WI38 (cell line): Measurements from ENCODE around the gene C14orf132.

Experiments
- H3K4me3 ChIP-seq: 2 replicates; pipeline ENCODE4 v1.5.1; 2011; ENCODE audit warnings: low read depth, mild to moderate bottlenecking, control low read depth, low read length
- TF ChIP-seq, protein P1 (sequence below): IDR thresholded peaks from 2 replicates; pipeline ENCODE4 v1.5.1; 2012; ENCODE audit warnings: low read depth, mild to moderate bottlenecking, control low read depth, low read length

C14orf132 gene

DNA sequence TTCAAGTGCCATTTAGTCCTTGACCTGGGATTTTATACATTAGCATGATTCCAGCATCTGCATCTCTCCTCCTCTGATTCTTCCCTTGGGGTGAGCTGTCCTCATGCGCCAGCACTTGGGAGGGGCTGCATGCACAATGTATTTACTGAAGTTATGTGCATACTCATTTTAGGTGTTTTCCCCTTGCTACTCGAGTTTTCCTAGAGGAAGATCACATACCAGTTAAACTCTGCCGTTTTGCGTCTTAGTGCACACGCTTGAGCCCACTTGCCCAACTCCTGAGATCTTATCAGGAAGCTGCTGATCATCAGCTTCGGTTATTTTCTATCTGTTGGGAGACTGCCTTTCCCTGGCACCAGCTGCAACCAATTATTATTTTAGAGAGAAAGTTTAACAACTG is 78.8 kb downstream of the C14orf132 start:
- no peak overlapping the region for H3K4me3 ChIP-seq
- TF ChIP-seq, protein P1, sequence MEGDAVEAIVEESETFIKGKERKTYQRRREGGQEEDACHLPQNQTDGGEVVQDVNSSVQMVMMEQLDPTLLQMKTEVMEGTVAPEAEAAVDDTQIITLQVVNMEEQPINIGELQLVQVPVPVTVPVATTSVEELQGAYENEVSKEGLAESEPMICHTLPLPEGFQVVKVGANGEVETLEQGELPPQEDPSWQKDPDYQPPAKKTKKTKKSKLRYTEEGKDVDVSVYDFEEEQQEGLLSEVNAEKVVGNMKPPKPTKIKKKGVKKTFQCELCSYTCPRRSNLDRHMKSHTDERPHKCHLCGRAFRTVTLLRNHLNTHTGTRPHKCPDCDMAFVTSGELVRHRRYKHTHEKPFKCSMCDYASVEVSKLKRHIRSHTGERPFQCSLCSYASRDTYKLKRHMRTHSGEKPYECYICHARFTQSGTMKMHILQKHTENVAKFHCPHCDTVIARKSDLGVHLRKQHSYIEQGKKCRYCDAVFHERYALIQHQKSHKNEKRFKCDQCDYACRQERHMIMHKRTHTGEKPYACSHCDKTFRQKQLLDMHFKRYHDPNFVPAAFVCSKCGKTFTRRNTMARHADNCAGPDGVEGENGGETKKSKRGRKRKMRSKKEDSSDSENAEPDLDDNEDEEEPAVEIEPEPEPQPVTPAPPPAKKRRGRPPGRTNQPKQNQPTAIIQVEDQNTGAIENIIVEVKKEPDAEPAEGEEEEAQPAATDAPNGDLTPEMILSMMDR: no peak

DNA sequence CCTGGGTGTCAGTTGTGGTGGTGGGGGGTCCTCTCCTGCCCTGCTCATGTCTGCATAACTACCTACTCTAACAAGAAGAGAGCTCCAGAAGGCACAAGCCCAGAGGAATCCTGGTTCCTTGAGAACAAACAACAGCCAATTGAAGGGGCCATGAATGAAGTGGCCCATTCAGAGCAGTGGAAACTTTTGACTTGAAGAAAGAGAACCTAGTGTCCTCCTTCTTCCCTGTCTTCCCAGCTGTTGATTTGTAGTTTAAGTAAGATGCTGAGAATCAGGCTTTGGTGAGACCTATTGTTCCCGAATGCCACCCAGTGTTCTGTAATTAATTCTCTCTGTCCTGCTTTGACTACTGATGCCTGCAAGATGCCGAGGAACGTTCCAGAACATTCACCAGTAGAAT is 79.2 kb downstream of the C14orf132 start:
- TF ChIP-seq, protein P1: no peak
- no peak overlapping the region for H3K4me3 ChIP-seq

DNA sequence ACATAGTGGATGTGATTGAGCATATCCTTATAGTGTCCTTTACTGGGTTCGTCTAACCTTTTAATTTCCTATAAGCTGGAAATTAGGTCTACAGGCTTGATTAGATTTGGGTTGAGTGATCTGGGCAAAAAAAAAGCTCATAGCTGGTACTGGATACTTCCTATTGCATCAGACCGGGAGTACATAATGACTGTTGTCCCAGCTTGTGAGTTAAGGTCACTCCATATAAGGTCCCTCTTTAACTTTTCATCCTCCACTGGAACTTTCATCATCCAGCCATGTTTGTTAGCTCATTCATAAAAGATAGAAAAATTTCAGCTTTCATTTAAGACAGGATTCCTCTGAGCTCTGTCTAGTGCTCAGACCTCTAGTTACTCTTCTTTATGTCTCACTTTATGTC is 80.8 kb downstream of the C14orf132 start:
- H3K4me3 ChIP-seq: no peak overlapping the region
- TF ChIP-seq, protein P1: no peak

DNA sequence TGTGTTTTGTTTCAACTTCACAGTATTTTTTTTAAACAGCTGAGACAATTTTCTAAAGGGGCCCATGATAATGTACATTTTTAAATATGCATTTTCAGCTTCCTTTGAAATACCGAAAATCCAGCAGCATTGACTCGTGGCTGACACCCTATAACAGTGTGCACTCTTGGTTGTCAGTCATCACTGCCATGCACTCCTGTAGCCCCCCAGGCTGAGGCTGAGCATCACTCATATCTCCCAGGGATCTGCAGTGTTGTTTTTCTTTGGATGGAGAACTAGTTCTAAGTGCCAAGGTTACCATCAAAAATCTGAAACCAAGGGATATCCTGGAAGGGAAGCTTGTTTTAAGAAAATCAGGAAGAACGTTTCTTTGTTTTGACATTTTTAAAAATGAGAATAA is 81.2 kb downstream of the C14orf132 start:
- H3K4me3 ChIP-seq: no peak overlapping the region

DNA sequence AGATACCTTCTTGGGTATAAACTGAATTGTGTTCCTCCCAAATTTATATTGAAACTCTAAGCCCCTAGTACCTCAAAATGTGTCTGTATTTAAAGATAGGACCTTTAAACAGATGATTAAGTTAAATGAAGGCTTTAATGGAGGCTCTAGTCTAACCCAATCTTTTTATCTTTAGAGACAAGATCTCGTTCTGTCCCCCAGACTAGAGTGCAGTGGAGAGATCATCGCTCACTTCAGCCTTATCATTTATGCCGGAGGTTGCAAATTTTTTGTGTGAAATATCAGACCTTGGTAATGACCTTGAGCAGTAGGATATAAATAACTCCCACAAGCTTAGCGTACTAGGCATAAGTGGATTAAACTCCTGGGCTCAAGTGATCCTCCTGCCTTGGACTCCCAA is 81.8 kb downstream of the C14orf132 start:
- H3K4me3 ChIP-seq: no peak overlapping the region
- TF ChIP-seq, protein P1: no peak

More for the DNA sequence above, 81.2 kb downstream of the C14orf132 start:
- TF ChIP-seq, protein P1: no peak

DNA sequence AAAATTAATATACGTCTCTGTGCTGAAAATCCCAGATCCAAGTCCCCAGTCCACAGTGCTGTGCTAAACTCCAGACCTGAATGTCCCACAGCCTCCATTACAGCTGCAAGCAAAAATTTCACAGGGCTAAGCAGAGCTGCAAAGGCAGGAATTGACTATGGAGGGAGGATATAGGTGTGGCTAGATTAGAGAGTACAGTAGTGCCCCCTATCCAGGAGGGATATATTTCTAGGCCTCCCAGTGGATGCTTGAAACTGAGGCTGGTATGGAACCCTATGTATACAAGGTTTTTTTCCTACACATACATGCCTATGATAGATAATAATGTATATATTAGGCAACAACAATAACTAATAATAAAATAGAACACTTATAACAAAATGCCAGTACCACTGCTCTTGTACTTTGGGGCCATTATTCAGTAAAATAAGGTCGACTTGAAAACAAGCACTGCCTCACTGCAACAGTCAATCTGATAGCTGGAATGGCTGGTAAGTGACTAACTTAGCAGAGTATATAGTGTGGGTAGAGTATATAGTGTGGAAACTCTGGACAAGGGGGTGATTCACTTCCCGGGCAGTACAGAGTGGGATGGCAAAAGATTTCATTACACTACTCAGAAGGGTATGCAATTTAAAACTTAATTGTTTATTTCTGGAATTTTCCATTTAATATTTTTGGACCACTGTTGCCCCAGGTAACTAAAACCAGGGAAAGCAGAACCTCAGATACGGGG is 82.7 kb downstream of the C14orf132 start:
- TF ChIP-seq, protein P1: no peak
- H3K4me3 ChIP-seq: no peak overlapping the region

DNA sequence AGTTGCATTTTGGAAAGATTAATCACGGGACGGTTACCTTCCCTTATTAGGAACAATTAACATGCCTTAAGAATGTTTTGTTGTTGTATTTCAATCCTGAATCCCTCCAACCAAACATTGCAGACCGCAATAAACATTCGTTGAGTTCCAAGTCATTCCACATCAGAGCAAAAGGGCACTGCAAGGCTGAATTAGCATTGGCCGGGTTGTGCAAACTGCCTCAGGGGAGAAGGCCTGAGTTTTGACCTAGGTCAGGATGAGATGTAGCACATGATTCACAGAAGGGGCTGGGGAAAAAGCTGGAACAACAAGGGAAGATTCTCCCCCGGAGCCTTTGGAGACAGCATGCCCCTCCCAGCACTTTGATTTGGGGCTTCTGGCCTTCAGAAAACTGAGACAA is 83.3 kb downstream of the C14orf132 start:
- no peak overlapping the region for H3K4me3 ChIP-seq
- TF ChIP-seq, protein P1: no peak
